Measurements from ENCODE around the gene DGKH.

GRCh38 chr13:42078128-42078808 is 29.8 kb downstream of the DGKH start:
- TF ChIP-seq CTCF (IDR thresholded peaks at IDR 0.05) (no peak), POLR2A (IDR thresholded peaks at IDR 0.05) (no peak), EP300 (IDR thresholded peaks at IDR 0.05) (no peak)

Data from ovary (tissue), 3 donors.